WTC11 (cell line): ENCODE measurements around the gene JAZF1.

ENCODE experiments used
- JUN ChIP-seq: sonication (generic); formaldehyde crosslinking; IDR thresholded peaks from 2 replicates; pipeline ENCODE4 v1.8.0; 2023; ENCODE audit warnings: mild to moderate bottlenecking, missing genetic modification reagents
- NR2C2 ChIP-seq: sonication (generic); formaldehyde crosslinking; IDR thresholded peaks from 2 replicates; pipeline ENCODE4 v1.8.0; 2022; ENCODE audit warnings: mild to moderate bottlenecking, missing genetic modification reagents
- OVOL2 ChIP-seq: fragments of 250-450 bp; sonication (Bioruptor Pico); IDR thresholded peaks from 2 replicates; pipeline ENCODE4 v1.9.0; 2021; ENCODE audit warnings: mild to moderate bottlenecking, borderline replicate concordance
- ZNF121 ChIP-seq: sonication (generic); formaldehyde crosslinking; IDR thresholded peaks from 2 replicates; pipeline ENCODE4 v1.8.0; 2023; ENCODE audit warnings: missing genetic modification reagents
- ZNF396 ChIP-seq: fragments of 250-450 bp; sonication (Bioruptor Pico); IDR thresholded peaks from 2 replicates; pipeline ENCODE4 v1.8.0; 2021; ENCODE audit warnings: mild to moderate bottlenecking, moderate library complexity, borderline replicate concordance
- TF ChIP-seq, protein P1 (sequence below): sonication (generic); formaldehyde crosslinking; conservative IDR thresholded peaks from 2 replicates; pipeline ENCODE4 v1.8.1; 2022; ENCODE audit warnings: mild to moderate bottlenecking, missing genetic modification reagents
- TF ChIP-seq, protein P2 (sequence below): sonication (generic); formaldehyde crosslinking; IDR thresholded peaks from 2 replicates; pipeline ENCODE4 v1.8.1; 2023; ENCODE audit warnings: mild to moderate bottlenecking, missing genetic modification reagents, moderate library complexity
- TF ChIP-seq, protein P3 (sequence below): fragments of 200-600 bp; IDR thresholded peaks from 2 replicates; pipeline ENCODE4 v1.8.0; 2022; ENCODE audit warnings: antibody characterized with exemption

DNA sequence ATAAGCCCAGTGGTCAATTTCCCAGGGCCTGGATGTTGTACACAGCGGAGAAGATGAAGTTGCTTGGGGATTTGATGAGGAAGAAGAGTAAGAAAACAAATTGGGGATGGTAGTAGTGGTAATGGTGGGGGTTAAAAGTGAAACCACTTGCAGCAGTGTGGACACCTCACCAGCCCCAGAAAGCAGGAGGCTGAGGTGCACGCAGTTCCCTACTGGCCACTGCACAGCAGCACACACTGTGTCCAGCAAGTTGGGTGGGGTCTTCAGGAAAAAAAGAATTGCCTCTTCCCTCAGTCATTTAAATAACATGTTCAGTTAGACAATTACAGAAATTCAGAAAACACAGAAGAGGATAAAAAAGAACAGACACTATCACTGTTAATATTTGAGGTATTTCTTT lies 344.1 kb downstream of the JAZF1 start:
- TF ChIP-seq, protein P1, sequence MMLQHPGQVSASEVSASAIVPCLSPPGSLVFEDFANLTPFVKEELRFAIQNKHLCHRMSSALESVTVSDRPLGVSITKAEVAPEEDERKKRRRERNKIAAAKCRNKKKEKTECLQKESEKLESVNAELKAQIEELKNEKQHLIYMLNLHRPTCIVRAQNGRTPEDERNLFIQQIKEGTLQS (CRISPR knock-in tag): no peak
- TF ChIP-seq JUN (CRISPR knock-in tag): no peak
- TF ChIP-seq ZNF396 (CRISPR knock-in tag): no peak
- TF ChIP-seq OVOL2 (CRISPR knock-in tag): no peak
- TF ChIP-seq, protein P2, sequence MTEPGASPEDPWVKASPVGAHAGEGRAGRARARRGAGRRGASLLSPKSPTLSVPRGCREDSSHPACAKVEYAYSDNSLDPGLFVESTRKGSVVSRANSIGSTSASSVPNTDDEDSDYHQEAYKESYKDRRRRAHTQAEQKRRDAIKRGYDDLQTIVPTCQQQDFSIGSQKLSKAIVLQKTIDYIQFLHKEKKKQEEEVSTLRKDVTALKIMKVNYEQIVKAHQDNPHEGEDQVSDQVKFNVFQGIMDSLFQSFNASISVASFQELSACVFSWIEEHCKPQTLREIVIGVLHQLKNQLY (CRISPR knock-in tag): no peak
- TF ChIP-seq, protein P3, sequence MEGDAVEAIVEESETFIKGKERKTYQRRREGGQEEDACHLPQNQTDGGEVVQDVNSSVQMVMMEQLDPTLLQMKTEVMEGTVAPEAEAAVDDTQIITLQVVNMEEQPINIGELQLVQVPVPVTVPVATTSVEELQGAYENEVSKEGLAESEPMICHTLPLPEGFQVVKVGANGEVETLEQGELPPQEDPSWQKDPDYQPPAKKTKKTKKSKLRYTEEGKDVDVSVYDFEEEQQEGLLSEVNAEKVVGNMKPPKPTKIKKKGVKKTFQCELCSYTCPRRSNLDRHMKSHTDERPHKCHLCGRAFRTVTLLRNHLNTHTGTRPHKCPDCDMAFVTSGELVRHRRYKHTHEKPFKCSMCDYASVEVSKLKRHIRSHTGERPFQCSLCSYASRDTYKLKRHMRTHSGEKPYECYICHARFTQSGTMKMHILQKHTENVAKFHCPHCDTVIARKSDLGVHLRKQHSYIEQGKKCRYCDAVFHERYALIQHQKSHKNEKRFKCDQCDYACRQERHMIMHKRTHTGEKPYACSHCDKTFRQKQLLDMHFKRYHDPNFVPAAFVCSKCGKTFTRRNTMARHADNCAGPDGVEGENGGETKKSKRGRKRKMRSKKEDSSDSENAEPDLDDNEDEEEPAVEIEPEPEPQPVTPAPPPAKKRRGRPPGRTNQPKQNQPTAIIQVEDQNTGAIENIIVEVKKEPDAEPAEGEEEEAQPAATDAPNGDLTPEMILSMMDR: no peak
- TF ChIP-seq ZNF121 (CRISPR knock-in tag): no peak
- no peak for TF ChIP-seq NR2C2 (CRISPR knock-in tag)
